ENCODE measurements around the gene MMEL1.

Gene MMEL1

DNA sequence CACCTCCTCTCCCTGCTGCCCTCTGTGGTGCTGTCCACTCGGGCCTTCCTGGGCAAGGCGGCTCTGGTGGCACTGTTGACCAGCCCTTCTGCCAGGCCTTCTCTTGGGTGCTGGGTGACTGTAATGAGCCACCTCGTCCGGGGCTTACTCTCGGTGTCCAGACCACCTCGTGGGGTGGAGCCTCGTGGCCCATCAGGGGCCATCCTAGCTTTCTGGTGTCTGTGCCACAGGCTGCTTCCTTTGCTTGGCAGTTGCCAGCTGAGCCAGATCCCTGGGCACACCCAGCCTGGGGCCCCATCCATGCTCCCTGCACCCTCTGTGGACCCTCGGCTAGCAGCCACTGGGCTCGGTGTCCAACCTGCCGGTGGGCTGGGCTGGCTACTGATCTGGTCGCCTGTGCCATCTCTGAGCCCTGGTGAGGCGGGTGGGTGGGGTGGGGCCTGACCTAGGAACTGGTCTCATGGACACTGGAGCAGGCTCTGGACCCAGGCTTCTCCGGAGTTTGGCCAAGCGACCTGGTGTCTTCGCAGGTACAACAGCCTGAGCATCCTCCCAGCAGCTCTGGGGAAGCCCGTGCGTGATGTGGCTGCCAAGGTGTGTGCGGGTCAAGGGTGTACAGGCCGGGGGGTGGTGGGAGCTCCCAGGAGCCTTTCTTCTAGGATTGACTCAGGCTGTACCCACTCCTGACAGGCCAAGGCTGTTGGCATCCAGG, 44.8 kb downstream of the MMEL1 start:
- CTCF ChIA-PET: interaction anchor here (0.9 to 1.3 kb wide), 2 partner anchors 10 to 40 kb away, joined by 3 read pairs; no protein-coding TSS in a partner anchor
- DNase-seq (ENCODE audit: extremely low spot score): no peak
- TF ChIP-seq, protein P1, sequence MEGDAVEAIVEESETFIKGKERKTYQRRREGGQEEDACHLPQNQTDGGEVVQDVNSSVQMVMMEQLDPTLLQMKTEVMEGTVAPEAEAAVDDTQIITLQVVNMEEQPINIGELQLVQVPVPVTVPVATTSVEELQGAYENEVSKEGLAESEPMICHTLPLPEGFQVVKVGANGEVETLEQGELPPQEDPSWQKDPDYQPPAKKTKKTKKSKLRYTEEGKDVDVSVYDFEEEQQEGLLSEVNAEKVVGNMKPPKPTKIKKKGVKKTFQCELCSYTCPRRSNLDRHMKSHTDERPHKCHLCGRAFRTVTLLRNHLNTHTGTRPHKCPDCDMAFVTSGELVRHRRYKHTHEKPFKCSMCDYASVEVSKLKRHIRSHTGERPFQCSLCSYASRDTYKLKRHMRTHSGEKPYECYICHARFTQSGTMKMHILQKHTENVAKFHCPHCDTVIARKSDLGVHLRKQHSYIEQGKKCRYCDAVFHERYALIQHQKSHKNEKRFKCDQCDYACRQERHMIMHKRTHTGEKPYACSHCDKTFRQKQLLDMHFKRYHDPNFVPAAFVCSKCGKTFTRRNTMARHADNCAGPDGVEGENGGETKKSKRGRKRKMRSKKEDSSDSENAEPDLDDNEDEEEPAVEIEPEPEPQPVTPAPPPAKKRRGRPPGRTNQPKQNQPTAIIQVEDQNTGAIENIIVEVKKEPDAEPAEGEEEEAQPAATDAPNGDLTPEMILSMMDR (IDR thresholded peaks at IDR 0.05; ENCODE audit: control extremely low read depth, extremely low read depth, low read depth, missing control alignments): no peak
- POLR2A ChIA-PET: interaction anchor here (1.2 kb wide), 1 partner anchor 62 kb away, joined by 3 read pairs; the partner anchor contains the start of gene PANK4

DNA sequence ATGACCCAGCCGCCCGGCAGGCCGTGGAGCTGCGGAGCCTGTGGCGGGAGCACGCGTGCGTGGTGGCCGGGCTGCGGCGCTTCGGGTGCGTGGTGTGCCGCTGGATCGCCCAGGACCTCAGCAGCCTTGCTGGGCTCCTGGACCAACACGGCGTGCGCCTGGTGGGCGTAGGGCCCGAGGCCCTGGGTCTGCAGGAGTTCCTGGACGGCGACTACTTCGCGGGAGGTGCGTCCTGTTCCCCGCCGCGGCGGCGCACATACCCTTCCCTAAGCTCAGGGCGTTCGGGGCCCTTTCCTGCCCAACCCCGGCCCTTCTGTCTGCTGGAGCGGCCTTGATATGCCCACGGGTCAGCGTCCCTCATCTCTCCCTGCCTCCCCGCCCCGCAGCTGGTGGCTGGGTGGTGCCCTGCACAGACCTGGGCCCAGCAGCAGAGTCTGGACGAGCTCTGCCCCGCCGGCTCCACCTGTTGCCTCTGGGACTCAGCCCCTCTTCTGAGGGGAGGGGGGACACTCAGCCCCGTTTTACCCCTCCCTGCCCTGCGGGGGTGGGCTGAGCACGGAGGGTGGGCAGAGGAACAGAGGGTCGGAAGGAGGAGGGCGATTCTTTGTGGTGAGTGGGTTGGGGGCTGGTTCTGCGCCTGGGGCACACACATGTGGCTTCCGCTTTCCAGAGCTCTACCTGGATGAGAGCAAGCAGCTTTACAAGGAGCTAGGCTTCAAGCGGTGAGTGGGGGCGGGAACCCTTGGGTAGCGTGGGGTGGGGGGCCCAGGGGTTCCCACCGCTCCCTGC, 45.6 kb downstream of the MMEL1 start:
- TF ChIP-seq, protein P1 (IDR thresholded peaks at IDR 0.05; ENCODE audit: control extremely low read depth, extremely low read depth, low read depth, missing control alignments): no peak
- ChIA-PET CTCF (interaction anchor here (0.9 to 1.3 kb wide), 3 partner anchors 9 to 57 kb away, joined by 3 read pairs; no protein-coding TSS in a partner anchor), POLR2A (interaction anchor here (1.2 kb wide), 1 partner anchor 61 kb away, joined by 3 read pairs; the partner anchor contains the start of gene PANK4)
- no peak for DNase-seq (ENCODE audit: extremely low spot score)

DNA sequence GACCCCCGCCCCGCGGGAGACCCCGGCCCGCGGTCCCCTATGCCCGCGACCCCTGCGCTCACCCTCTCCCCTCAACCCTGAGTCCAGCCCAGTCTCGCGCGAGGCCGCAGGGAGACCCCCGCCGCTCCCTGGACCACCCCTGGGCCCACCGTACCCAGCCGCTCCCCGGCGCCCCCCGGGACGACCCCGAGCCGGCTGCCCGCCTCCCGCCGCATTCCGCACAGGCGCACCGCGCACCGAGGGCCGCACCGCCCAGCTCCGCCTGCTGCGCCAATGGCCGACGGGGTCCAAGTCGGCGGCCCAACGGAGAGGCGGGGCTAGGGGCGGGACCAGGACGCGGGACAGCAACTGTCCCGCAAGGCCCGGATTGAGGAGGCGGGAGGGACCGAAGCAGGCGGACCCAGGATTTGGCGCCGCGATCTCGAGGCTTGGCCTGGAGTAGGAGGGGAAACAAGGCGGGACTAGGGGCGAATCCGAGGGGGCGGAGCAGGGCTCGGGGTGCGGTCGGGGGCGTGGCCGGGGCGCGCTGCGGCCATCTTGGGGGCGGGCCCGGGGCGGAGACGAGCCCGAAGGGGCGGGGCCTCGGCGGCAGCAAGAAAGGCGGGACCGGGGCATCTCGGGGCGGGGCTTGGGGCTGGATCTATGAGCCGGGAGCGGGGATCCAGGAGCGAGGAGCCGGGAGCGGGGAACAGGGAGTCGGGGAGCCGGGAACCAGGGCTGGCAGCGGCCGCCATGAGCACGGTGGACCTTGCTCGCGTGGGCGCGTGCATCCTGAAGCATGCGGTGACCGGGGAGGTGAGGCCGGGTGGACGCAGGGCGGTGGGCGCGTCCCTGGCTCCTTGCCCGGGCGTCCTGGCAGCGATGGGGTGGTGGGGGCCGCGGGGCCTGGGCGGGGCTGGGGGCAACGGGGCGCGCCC, 46.4 kb downstream of the MMEL1 start, which contains the start of gene PRXL2B:
Gene PRXL2B (plus strand): TSS at position 624 of the 917 bp plus-strand sequence. CDS start 109 bp downstream, at position 733.
- DNase-seq (ENCODE audit: extremely low spot score): peak; percentile 99
- CTCF ChIA-PET: interaction anchor here (0.9 to 5.3 kb wide), 6 partner anchors 12 to 58 kb away, joined by 3 to 40 read pairs (median 3); no protein-coding TSS in a partner anchor
- TF ChIP-seq, protein P1 (IDR thresholded peaks at IDR 0.05; ENCODE audit: control extremely low read depth, extremely low read depth, low read depth, missing control alignments): no peak
- POLR2A ChIA-PET: interaction anchor here (0.6 to 2.7 kb wide), 5 partner anchors 25 to 284 kb away, joined by 3 to 12 read pairs (median 7); partner anchors contain the start of gene PANK4

DNA sequence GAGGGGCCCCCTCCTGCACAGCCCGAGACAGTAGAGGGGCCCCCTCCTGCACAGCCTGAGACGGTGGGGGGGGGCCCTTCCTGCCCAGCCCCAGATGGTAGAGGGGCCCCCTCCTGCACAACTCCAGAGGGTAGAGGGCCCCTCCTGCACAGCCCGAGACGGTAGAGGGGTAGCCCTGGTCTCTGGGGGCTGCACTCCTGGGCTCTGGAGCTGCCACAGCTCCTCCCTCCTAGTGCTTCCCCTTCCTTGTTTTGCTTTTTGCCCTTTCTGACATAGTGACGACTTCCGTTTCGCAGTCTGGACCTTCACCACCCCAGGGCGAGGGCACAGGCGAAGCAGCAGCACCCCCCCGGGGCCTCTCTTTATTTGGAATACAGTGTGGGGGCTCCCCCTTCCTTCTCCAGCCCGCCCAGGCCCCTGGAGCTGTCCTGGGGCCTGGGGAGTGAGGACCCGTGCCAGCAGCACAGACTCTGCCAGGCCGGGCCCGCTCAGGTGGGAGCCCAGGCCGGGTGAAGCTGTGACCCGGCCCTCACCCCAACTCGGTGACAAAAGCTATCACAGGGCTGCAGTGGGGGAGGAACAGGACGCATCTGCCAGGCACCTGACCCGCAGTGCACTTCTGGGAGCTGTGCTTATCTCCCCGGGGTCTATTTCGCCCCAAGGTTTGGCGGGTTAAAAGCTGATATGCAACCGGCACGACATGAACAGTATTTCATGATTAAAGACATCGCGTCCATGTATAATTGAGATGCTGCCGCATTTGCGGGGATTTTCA, 47.3 kb downstream of the MMEL1 start:
- TF ChIP-seq, protein P1 (IDR thresholded peaks at IDR 0.05; ENCODE audit: control extremely low read depth, extremely low read depth, low read depth, missing control alignments): no peak
- POLR2A ChIA-PET: interaction anchor here (0.9 to 2.7 kb wide), 4 partner anchors 25 to 381 kb away, joined by 3 to 12 read pairs (median 8); partner anchors contain the start of gene TNFRSF14
- peak; percentile 72 for DNase-seq (ENCODE audit: extremely low spot score)
- CTCF ChIA-PET: interaction anchor here (0.9 to 5.3 kb wide), 8 partner anchors 11 to 54 kb away, joined by 3 to 40 read pairs (median 4); partner anchors contain the start of gene TNFRSF14

DNA sequence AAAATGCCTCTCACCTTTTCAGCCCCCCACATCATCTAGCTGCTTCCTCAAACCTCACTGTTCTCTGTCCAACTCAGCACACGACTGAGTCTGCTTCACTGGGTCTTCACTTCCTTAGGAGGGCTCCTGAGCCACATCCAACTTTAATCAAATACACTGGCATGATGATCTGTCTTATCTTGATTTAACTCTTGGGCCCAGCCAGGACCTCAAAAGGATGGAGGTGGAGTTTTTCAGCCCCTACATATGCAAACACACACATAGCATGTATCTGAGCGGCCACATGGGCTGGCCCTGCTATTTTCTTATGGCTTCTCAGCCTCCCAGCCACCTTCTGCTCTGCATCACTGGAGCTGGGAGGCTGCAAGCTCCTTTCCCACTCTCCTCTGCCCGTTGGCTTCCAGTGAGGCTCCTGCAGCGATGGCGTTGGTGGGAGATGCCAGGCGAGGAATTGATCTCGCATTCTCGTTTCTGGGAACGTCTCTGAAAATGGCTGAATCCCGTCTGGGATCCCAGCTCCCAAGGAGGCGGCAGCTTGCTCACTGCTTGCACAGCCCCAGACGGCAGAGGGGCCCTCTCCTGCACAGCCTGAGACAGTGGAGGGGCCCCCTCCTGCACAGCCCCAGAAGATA, 48.0 kb downstream of the MMEL1 start:
- TF ChIP-seq, protein P1 (IDR thresholded peaks at IDR 0.05; ENCODE audit: control extremely low read depth, extremely low read depth, low read depth, missing control alignments): no peak
- DNase-seq (ENCODE audit: extremely low spot score): no peak
- POLR2A ChIA-PET: interaction anchor here (0.9 to 2.7 kb wide), 5 partner anchors 24 to 380 kb away, joined by 3 to 12 read pairs (median 4); partner anchors contain the start of gene TNFRSF14
- CTCF ChIA-PET: interaction anchor here (0.6 to 5.3 kb wide), 7 partner anchors 20 to 390 kb away, joined by 3 to 40 read pairs (median 4); partner anchors contain the start of gene TNFRSF14

All from GM10248 (cell line).